K562 (cell line): Measurements from ENCODE around the gene NBR1. TPM values are rescaled to one million over a fixed set of nuclear protein-coding genes. Genes with fewer than 3 reads are reported as not detected.

Source experiments
- BRF1 ChIP-seq: IDR thresholded peaks from 3 replicates; pipeline ENCODE4 v1.6.1; 2011; ENCODE audit warnings: borderline replicate concordance, mild to moderate bottlenecking; ENCODE audit not compliant: insufficient read length; ENCODE audit errors: extremely low read depth
- CHD1 ChIP-seq: fragments of 200-600 bp; sonication (generic); IDR thresholded peaks from one replicate; pipeline ENCODE4 v1.6.1; 2012; ENCODE audit warnings: mild to moderate bottlenecking, moderate library complexity, low read length, inconsistent platforms
- DDX20 ChIP-seq: fragments of 450-650 bp; IDR thresholded peaks from 2 replicates; pipeline ENCODE4 v1.6.1; 2016; ENCODE audit warnings: missing genetic modification characterization, low read depth, mild to moderate bottlenecking, missing compliant biosample characterization, moderate library complexity
- HSF4 ChIP-seq: fragments of 250-450 bp; sonication (Bioruptor Pico); IDR thresholded peaks from 2 replicates; pipeline ENCODE4 v2.1.2; 2022; ENCODE audit warnings: mild to moderate bottlenecking, moderate library complexity, borderline replicate concordance
- IRF2 ChIP-seq: sonication (generic); formaldehyde crosslinking; IDR thresholded peaks from 2 replicates; pipeline ENCODE4 v1.8.1; 2022; ENCODE audit warnings: mild to moderate bottlenecking, missing genetic modification reagents
- KDM5B ChIP-seq: fragments of 200-600 bp; sonication (generic); IDR thresholded peaks from 2 replicates; pipeline ENCODE4 v1.6.1; 2012; ENCODE audit warnings: low read depth, mild to moderate bottlenecking, moderate library complexity, low read length, control low read depth, inconsistent platforms; ENCODE audit not compliant: insufficient replicate concordance
- KLF10 ChIP-seq: fragments of 250-450 bp; sonication (Bioruptor Pico); IDR thresholded peaks from 2 replicates; pipeline ENCODE4 v1.6.1; 2021; ENCODE audit warnings: matching md5 sums
- LCOR ChIP-seq: sonication (generic); formaldehyde crosslinking; IDR thresholded peaks from 2 replicates; pipeline ENCODE4 v1.8.0; 2022; ENCODE audit warnings: mild to moderate bottlenecking, missing genetic modification reagents
- MCM3 ChIP-seq: fragments of 450-650 bp; IDR thresholded peaks from 2 replicates; pipeline ENCODE4 v1.6.1; 2016
- MCM7 ChIP-seq, 2 experiments: fragments of 450-650 bp; IDR thresholded peaks; 2 replicates each; pipeline ENCODE4 v1.6.1; 2016 to 2018
- PCBP2 ChIP-seq: fragments of 200-400 bp; formaldehyde crosslinking; IDR thresholded peaks from 2 replicates; pipeline ENCODE4 v1.6.1; 2018; ENCODE audit warnings: low read length, low read depth, mild to moderate bottlenecking, moderate library complexity; ENCODE audit not compliant: poor library complexity, severe bottlenecking
- RBM17 ChIP-seq: fragments of 200-400 bp; formaldehyde crosslinking; IDR thresholded peaks from 2 replicates; pipeline ENCODE4 v1.6.1; 2017; ENCODE audit warnings: low read depth, mild to moderate bottlenecking, low read length, borderline replicate concordance
- RUNX1 ChIP-seq: sonication (generic); IDR thresholded peaks from 2 replicates; pipeline ENCODE4 v1.6.1; 2016; ENCODE audit warnings: antibody characterized with exemption, low read depth
- TAL1 ChIP-seq: fragments of 450-650 bp; IDR thresholded peaks from 2 replicates; pipeline ENCODE4 v1.6.1; 2016; ENCODE audit warnings: mild to moderate bottlenecking
- ZFP36 ChIP-seq: fragments of 150-350 bp; IDR thresholded peaks from 2 replicates; pipeline ENCODE4 v1.6.1; 2018; ENCODE audit warnings: low read length, low read depth; ENCODE audit not compliant: partially characterized antibody
- ZNF121 ChIP-seq: sonication (generic); formaldehyde crosslinking; conservative IDR thresholded peaks from 2 replicates; pipeline ENCODE4 v1.8.0; 2022; ENCODE audit warnings: missing genetic modification reagents
- ZNF165 ChIP-seq: fragments of 250-450 bp; sonication (Bioruptor Pico); IDR thresholded peaks from 2 replicates; pipeline ENCODE4 v1.4.0; 2020; ENCODE audit warnings: borderline replicate concordance
- ZNF23 ChIP-seq: fragments of 250-450 bp; sonication (Bioruptor Pico); IDR thresholded peaks from 2 replicates; pipeline ENCODE4 v1.4.0; 2020; ENCODE audit warnings: mild to moderate bottlenecking
- ZNF436 ChIP-seq: fragments of 250-450, 450-650 bp; sonication (Bioruptor Pico); formaldehyde crosslinking; IDR thresholded peaks from 2 replicates; pipeline ENCODE4 v1.7.0; 2020; ENCODE audit warnings: mild to moderate bottlenecking
- polyA plus RNA-seq, 8 experiments: library from polyadenylated mRNA; depleted of rRNA in 4 of 8; stranded (reverse) in 5 of 8; unstranded in 3 of 8; fragments of >200 nt; fragmentation: Nextera tagmentation in 2 of 8; fragmentation: Illumina TruSeq in 1 of 8; extraction: Ambion mirVana in 2 of 8; extraction: Trizol in 1 of 8; gene quantifications; 2 replicates each; pipeline versions ENCODE4 v1.2.1 to v1.2.3, GENCODE V29; 2011 to 2014; ENCODE audit warnings: inconsistent platforms in 1 of 8, missing spikeins in 1 of 8
- total RNA-seq, 7 experiments: library from RNA; depleted of rRNA in 6 of 7; stranded (reverse); fragments of >200 nt in 6 of 7; fragmentation: Illumina TruSeq in 2 of 7; extraction: Trizol in 2 of 7; gene quantifications; 2 replicates each; pipeline versions ENCODE4 v1.2.1 to v1.2.3, GENCODE V29; 2011 to 2021; ENCODE audit warnings: low replicate concordance in 1 of 7
- TF ChIP-seq, protein P1 (sequence below), 2 experiments: fragments of 450-650 bp in 1 of 2; IDR thresholded peaks; 2 replicates each; pipeline ENCODE4 v1.6.1; 2011 to 2017; ENCODE audit warnings: low read depth in 2 of 2, antibody characterized with exemption in 1 of 2, borderline replicate concordance in 1 of 2, low read length in 1 of 2, mild to moderate bottlenecking in 1 of 2, mixed read lengths in 1 of 2; ENCODE audit not compliant: control insufficient read depth in 1 of 2
- TF ChIP-seq, protein P2 (sequence below): sonication (generic); formaldehyde crosslinking; IDR thresholded peaks from 2 replicates; pipeline ENCODE4 v1.5.0; 2020; ENCODE audit warnings: missing genetic modification reagents
- TF ChIP-seq, protein P3 (sequence below): fragments of 200-400 bp; formaldehyde crosslinking; IDR thresholded peaks from 2 replicates; pipeline ENCODE4 v1.6.1; 2017; ENCODE audit warnings: mild to moderate bottlenecking, low read depth, low read length, moderate library complexity

NBR1 gene
- total and polyA plus RNA-seq, 9 of the 15 experiments (the other 6 are each of a cell fraction or from before 2014, with no cell fraction given): 4.2 to 70.1 (median 39.9) TPM

DNA sequence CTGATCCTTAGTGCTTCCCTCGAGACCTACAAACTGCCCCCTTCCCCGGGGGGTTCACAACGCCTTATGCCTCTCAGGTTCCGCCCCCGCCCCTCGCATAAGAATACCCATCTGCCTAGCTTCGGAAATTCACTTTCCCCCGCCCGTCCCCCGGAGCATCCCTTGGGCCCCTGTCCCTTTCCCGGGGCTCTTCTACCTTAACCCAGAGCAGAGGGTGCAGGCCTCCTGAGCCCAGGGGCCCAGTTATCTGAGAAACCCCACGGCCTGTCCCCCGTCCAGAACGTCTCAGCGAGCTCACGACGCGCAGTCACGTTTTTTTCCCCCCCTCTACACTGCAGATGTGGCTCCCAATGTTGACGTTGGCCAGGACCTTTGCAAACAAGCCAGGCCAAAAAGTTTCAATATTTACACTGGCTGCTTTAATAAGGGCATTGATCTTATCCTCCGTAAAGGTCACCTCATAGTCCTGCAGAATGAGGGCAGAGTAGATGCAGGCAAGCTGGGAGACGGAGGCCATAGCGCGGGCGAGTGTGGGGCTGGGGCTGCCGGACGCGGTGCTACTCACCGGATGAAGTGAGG is 1.4 kb upstream of the NBR1 start (continued):
- TF ChIP-seq, protein P1, sequence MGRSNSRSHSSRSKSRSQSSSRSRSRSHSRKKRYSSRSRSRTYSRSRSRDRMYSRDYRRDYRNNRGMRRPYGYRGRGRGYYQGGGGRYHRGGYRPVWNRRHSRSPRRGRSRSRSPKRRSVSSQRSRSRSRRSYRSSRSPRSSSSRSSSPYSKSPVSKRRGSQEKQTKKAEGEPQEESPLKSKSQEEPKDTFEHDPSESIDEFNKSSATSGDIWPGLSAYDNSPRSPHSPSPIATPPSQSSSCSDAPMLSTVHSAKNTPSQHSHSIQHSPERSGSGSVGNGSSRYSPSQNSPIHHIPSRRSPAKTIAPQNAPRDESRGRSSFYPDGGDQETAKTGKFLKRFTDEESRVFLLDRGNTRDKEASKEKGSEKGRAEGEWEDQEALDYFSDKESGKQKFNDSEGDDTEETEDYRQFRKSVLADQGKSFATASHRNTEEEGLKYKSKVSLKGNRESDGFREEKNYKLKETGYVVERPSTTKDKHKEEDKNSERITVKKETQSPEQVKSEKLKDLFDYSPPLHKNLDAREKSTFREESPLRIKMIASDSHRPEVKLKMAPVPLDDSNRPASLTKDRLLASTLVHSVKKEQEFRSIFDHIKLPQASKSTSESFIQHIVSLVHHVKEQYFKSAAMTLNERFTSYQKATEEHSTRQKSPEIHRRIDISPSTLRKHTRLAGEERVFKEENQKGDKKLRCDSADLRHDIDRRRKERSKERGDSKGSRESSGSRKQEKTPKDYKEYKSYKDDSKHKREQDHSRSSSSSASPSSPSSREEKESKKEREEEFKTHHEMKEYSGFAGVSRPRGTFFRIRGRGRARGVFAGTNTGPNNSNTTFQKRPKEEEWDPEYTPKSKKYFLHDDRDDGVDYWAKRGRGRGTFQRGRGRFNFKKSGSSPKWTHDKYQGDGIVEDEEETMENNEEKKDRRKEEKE (IDR thresholded peaks at IDR 0.05; ENCODE audit: borderline replicate concordance in 1 of 2, control insufficient read depth in 1 of 2, low read depth in 2 of 2, low read length in 1 of 2): no peak
- TF ChIP-seq ZNF165 (CRISPR knock-in tag) (no peak), ZNF436 (CRISPR knock-in tag) (no peak), ZNF121 (CRISPR knock-in tag) (no peak), RUNX1 (no peak), LCOR (CRISPR knock-in tag) (no peak), HSF4 (CRISPR knock-in tag) (no peak), BRF1 (no peak), RBM17 (no peak), MCM3 (no peak), CHD1 (no peak), DDX20 (tag) (no peak), KDM5B (no peak), ZFP36 (no peak), ZNF23 (no peak), KLF10 (CRISPR knock-in tag) (no peak), TAL1 (no peak), MCM7 (IDR thresholded peaks at IDR 0.05) (no peak), IRF2 (CRISPR knock-in tag) (no peak), PCBP2 (no peak)
- TF ChIP-seq, protein P2, sequence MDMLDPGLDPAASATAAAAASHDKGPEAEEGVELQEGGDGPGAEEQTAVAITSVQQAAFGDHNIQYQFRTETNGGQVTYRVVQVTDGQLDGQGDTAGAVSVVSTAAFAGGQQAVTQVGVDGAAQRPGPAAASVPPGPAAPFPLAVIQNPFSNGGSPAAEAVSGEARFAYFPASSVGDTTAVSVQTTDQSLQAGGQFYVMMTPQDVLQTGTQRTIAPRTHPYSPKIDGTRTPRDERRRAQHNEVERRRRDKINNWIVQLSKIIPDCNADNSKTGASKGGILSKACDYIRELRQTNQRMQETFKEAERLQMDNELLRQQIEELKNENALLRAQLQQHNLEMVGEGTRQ (CRISPR knock-in tag): no peak
- TF ChIP-seq, protein P3, sequence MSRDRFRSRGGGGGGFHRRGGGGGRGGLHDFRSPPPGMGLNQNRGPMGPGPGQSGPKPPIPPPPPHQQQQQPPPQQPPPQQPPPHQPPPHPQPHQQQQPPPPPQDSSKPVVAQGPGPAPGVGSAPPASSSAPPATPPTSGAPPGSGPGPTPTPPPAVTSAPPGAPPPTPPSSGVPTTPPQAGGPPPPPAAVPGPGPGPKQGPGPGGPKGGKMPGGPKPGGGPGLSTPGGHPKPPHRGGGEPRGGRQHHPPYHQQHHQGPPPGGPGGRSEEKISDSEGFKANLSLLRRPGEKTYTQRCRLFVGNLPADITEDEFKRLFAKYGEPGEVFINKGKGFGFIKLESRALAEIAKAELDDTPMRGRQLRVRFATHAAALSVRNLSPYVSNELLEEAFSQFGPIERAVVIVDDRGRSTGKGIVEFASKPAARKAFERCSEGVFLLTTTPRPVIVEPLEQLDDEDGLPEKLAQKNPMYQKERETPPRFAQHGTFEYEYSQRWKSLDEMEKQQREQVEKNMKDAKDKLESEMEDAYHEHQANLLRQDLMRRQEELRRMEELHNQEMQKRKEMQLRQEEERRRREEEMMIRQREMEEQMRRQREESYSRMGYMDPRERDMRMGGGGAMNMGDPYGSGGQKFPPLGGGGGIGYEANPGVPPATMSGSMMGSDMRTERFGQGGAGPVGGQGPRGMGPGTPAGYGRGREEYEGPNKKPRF: no peak
